HG03045 (cell line): ENCODE measurements around the gene GPN2.
A peak's percentile ranks its signal among the peaks of the same experiment; 100 is the strongest.
"Not testable (repeated sequence)": the region's sequence is repeated elsewhere in the genome, so short reads cannot be mapped to it uniquely, and the experiment has no call there.

ENCODE experiments used
- ATAC-seq: cut with Tn5 transposase; IDR thresholded peaks from one replicate; pipeline ENCODE4 v1.9.1; 2021; ENCODE audit warnings: mild to moderate bottlenecking, moderate library complexity; ENCODE audit not compliant: unreplicated experiment

GPN2 gene

DNA sequence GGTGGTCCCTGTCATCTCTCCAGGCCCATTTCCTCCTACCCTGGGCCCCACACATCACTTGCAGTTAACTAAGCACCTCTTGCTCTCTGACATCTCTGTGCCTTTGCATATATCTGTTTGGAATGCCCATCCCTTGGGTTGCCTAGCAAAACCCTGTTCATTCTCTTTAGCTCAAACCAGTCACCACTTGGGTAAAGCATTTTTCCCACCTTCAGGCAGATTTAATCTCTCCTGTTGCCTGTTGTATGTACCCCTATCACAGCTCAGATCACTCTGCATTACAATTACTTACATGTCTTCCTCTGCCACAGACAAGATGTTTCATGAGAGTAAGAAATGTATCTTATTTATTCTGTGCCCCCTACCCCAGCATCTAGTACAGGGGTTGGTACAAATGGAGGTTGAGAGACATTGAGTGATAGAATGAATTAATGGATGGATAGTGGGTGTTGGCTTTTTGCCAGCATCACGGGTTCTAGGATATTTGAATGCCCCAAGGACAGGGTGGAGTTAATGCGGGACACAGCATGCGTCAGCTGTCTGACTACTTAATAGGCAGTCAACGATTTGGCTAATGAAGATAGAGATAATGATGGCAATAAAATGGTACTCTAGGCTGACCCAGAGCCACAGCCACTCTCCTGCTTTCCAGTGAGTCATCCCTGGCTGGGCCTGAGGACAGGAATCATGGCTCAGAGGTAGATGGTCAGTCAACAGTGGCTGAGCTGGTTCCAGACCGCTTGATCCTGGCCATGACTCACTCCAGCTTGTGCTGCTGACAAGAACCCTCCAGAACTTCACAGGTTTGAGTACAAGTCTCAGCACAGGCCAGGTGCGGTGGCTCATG is 17.2 kb upstream of the GPN2 start:
- no peak for ATAC-seq

- no peak for ATAC-seq
These were observed 10.9 kb upstream of the GPN2 start for GRCh38 chr1:26900815-26901511.

- ATAC-seq, result peak; percentile 88
These were observed 10.1 kb upstream of the GPN2 start, which contains the start of gene GPATCH3 for GRCh38 chr1:26900001-26900814. GPATCH3 (minus strand) TSS chr1:26900467; CDS start chr1:26900442, 25 bp downstream.

DNA sequence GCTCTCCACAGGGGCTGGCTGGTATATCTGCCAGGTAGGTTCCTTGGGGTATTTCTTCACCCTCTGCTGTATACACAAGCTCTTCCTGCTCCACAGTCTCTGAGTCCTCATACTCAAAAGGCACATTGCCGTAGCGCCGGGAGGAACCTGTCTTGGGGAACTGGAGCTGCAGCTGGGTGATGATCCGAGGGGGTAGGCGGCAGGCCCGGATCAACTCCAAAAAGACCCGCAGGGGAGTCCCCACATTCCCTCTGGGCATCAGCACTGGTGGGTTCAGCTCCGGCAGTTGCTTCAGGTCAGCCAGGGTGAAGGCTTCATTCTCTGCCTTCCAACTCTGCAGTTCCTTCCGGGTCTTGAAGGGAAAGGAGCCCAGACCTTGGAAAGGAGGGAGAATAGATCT is 7.3 kb upstream of the GPN2 start:
- no peak for ATAC-seq

DNA sequence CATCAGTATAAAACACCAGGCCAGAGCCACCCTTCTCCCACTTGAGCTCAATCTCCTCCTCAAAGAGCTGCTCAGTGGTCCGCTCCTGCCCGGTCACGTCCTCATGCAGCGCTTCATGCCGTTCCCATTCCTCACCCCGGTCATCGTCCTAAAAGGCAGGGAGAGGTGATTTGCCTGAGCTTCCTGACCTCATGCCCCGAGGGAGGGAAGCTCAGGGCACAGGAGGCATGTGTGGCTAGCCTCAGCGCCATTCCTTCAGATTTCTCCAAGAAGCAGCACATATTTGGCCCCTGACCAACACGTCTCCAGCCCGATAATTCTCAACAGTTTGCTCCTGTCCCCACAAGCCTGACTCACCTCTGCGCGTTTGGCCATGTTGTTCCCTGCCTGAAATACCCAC is 4.2 kb upstream of the GPN2 start:
- no peak for ATAC-seq

DNA sequence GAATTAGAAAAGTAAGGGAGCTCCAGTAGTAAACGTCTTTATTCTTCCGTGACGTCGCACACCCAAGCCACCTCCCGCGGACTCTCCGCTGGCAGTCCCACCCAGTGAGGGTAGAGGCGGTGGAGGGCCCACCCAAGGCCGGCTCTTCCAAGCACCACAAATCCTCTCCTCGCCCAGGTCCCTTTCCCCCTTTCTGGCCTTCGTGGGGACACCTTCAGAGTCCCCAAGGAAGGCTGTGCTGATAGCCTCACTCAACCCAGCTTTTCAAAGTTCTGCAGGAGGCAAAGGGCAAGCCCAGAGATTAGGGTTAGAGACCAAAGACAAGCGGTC is 349 bp upstream of the GPN2 start:
- ATAC-seq, result peak; percentile 14

DNA sequence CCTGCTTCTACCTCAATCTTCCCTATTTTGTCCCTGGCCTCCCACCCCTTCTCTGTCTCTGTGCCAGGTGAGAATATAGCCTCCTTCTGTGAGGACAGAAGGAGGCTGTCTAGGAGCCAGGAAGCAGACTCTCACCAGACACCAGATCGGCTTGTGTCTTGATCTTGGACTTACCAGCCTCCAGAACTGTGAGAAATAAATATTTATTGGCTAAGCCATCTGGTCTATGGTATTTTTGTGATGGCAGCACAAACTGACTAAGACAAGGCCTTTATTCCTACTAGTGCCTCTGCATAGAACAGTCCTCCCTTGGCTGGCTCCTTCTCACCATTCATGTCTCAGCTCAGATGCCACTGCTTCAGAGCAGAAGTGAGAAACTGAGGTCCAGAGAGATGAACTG is 1.9 kb downstream of the GPN2 start:
- ATAC-seq, result no peak

DNA sequence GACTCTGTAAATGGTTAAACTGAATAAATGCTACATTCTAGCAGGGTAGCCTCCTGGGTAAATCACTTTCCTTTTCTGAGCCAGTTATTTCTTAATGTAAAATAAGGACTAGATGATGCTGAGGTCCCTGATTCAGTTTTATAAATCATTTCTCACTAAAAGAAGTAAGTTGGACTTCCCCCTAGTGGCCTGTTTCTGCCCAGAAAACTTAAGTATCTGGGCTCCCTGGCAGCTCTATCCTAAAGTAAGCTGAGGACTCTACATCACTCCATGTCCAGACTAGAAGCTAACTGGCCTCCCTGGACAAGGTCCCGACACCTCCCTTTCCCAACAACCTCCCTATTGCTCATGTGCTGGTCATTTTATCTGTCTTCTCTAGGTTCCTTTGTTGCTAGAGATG is 3.0 kb downstream of the GPN2 start:
- ATAC-seq, result no peak

GRCh38 chr1:26882696-26883463 is 7.2 kb downstream of the GPN2 start:
- no peak for ATAC-seq

DNA sequence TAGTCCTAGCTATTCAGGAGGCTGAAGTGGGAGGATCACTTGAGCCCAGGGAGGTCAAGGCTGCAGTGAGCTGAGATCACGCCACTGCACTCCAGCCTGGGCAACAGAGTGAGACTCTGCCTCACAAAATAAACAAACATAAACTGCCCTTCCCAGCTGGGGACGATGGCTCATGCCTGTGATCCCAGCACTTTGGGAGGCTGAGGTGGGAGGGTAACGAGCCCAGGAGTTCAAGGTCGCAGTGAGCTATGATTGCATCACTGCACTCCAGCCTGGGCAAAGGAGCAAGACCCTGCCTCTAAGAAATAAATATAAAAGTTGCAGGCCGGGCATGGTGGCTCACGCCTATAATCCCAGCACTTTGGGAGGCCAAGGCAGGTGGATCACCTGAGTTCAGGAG is 8.5 kb downstream of the GPN2 start:
- not testable (repeated sequence) for ATAC-seq

GRCh38 chr1:26879793-26880192 is 10.3 kb downstream of the GPN2 start:
- no peak for ATAC-seq

DNA sequence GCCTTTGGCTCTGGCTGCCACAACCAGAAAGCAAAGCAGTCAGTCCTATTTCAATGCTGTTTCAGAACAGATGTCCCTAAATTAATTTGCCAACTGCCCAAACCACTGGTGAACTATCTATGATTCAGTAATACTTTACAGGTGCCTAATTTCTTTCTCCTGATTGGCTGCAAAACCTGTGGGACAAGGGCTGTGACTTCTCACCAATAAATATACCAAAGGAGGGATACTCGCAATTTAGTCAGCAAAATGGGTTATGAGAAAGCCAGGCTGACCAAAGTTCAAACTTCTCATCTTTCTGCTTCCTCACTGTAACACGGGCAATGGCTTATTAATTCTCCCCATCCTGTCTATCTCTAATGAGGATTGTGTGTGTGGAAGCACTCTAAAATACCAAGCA is 12.8 kb downstream of the GPN2 start:
- no peak for ATAC-seq

GRCh38 chr1:26874896-26875295 is 15.2 kb downstream of the GPN2 start:
- no peak for ATAC-seq

- ATAC-seq, result not testable (repeated sequence)
These were observed 17.0 kb downstream of the GPN2 start for GRCh38 chr1:26873097-26873496.

DNA sequence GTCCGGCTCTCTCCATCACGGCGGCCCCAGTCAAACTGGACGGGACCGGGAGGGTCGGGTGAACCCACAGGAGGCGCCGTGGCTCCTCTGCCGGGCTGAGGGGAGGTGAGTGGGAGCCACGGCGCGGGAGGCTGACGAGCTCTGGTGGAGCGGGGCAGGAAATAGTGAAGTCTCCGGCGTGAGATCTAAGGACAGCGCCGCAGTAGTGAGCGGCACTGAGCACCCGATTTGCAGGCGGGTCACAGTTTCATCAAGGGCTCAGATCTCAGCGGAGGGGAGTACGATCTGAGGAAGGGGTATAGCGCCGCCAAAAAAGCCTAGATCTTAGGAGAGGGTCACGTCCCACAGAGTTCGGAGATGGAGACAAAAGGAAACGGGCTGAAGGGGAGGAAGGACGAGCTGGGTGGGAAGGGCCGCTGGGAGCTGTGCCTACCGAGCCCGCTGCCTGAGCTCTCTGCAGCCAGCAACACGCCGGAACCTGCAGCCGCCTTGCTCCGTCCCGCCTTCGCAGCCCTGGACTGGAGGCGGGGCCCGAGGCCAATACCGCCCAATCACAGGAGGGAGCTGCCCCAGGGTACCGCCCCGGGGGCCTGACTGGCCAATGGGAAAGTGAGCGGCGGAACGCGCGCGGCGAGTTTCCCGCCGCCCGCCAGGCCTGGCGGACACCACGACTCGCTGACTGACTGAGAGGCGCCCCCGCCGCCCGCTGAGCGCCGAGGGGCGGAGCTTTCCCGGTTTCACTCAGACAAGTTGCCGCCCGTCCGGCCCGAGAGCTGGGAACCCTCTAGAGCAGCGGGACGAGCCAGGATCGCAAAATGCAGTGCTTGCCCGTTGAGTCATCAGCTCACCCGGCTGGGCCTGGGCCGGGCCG is 25.2 kb downstream of the GPN2 start:
- ATAC-seq, result peak; percentile 87

- no peak for ATAC-seq
These were observed 26.4 kb downstream of the GPN2 start for GRCh38 chr1:26863685-26864077.

- no peak for ATAC-seq
These were observed 27.1 kb downstream of the GPN2 start, which contains the start of gene SFN for GRCh38 chr1:26862781-26863684. SFN (plus strand) TSS chr1:26863149; CDS start chr1:26863213, 64 bp downstream.

DNA sequence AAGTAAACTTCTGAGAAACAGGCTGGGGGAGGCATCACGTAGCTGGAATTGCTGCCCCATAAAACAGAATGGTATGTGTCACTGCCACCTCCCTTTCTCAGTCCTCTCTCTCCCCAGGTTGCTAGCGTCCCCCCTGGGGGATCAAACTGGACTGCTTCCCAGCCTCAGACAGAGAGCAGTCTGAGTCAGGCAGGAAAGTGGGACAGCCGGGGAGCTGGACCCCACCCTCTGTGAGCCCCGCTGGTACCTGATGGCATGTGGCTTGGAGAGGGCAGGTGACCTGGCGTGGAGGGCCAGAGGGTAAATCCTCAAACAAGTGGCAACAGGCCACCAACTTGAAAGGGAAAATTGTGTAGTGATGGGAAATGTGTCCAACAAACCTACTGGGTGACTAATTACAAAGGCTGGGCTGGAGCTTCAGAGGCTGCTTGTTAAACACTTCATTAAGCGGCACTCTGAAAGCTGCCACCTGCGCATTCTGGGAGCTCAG is 28.1 kb downstream of the GPN2 start:
- ATAC-seq, result no peak
